ENCODE measurements around the gene ACP5.

DNA sequence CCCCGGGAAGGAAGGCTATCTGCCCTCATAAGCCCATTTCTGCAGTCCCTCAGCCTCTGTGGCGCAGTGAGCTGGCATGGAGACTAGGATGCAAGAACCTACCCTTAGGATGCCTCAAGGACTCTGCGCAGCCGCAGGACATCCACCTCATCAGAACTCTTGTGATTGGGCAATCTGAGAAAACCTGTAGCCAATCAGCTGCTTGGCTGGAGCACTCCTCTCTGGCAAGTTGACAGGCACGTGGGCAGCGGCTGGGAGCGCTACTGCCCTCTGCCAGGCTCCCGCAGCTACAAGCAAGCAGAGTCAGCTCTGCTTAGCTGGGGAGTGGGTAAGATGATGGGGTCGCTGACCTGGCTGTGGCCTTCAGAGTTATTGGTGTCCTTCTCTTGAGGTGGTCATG, 47.0 kb downstream of the ACP5 start:
- TF ChIP-seq, protein P1, sequence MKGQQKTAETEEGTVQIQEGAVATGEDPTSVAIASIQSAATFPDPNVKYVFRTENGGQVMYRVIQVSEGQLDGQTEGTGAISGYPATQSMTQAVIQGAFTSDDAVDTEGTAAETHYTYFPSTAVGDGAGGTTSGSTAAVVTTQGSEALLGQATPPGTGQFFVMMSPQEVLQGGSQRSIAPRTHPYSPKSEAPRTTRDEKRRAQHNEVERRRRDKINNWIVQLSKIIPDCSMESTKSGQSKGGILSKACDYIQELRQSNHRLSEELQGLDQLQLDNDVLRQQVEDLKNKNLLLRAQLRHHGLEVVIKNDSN (IDR thresholded peaks at IDR 0.05) = peak; percentile 92
- TF ChIP-seq, protein P2, sequence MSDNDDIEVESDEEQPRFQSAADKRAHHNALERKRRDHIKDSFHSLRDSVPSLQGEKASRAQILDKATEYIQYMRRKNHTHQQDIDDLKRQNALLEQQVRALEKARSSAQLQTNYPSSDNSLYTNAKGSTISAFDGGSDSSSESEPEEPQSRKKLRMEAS (IDR thresholded peaks at IDR 0.05) = peak; percentile 99
- TF ChIP-seq EP300 (IDR thresholded peaks at IDR 0.05; ENCODE audit: borderline replicate concordance) (no peak), FOXM1 (IDR thresholded peaks at IDR 0.05; ENCODE audit: borderline replicate concordance, low read depth) (no peak), RAD21 (IDR thresholded peaks at IDR 0.05; ENCODE audit: low read depth) (peak; percentile 23; the same call in 1 of the 2 replicates), YY1 (IDR thresholded peaks at IDR 0.05; ENCODE audit: low read depth) (no peak), EGR1 (IDR thresholded peaks at IDR 0.05) (no peak), CREB1 (IDR thresholded peaks at IDR 0.05; ENCODE audit: low read depth) (no peak), TCF12 (IDR thresholded peaks at IDR 0.05; ENCODE audit: low read depth) (no peak), CEBPB (IDR thresholded peaks at IDR 0.05) (peak; percentile 59), ZBTB7A (IDR thresholded peaks at IDR 0.05; ENCODE audit: low read depth) (no peak)
- TF ChIP-seq, protein P3, sequence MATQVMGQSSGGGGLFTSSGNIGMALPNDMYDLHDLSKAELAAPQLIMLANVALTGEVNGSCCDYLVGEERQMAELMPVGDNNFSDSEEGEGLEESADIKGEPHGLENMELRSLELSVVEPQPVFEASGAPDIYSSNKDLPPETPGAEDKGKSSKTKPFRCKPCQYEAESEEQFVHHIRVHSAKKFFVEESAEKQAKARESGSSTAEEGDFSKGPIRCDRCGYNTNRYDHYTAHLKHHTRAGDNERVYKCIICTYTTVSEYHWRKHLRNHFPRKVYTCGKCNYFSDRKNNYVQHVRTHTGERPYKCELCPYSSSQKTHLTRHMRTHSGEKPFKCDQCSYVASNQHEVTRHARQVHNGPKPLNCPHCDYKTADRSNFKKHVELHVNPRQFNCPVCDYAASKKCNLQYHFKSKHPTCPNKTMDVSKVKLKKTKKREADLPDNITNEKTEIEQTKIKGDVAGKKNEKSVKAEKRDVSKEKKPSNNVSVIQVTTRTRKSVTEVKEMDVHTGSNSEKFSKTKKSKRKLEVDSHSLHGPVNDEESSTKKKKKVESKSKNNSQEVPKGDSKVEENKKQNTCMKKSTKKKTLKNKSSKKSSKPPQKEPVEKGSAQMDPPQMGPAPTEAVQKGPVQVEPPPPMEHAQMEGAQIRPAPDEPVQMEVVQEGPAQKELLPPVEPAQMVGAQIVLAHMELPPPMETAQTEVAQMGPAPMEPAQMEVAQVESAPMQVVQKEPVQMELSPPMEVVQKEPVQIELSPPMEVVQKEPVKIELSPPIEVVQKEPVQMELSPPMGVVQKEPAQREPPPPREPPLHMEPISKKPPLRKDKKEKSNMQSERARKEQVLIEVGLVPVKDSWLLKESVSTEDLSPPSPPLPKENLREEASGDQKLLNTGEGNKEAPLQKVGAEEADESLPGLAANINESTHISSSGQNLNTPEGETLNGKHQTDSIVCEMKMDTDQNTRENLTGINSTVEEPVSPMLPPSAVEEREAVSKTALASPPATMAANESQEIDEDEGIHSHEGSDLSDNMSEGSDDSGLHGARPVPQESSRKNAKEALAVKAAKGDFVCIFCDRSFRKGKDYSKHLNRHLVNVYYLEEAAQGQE (IDR thresholded peaks at IDR 0.05; ENCODE audit: low read depth) = no peak

Measured in Ishikawa (cell line).